Measurements from ENCODE around the gene ATG4B.

The ATG4B gene

GRCh38 chr2:241613017-241613780 is 24.3 kb upstream of the ATG4B start:
- DNase-seq, result no peak

- DNase-seq, result no peak
Observed at GRCh38 chr2:241615041-241615440, 22.5 kb upstream of the ATG4B start.

DNA sequence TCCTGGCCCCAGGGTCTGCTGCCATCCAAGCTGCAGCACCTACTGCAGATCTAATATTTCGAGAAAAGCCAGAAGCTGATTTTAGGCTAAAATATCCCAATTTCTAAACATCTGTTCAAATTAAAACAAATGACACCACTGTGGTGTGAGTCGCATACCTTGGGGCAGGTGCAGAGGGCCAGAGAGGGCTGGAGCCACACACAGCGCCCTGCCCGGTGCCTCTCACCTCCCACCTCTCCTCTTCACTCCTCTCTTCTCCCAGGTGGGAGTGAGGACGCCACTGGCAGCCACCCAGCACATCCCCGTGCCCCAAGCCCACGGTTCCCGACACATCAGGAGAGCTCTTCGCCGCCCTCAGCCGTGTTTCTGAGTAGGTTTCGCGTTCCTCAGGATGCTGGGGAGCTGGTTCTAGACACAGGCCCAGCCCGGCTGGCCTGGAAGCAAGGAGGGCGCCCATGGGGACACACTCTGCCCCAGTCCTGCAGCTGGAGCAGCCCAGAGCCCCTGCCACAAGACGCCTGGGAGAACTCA is 21.9 kb upstream of the ATG4B start:
- DNase-seq, result no peak

DNA sequence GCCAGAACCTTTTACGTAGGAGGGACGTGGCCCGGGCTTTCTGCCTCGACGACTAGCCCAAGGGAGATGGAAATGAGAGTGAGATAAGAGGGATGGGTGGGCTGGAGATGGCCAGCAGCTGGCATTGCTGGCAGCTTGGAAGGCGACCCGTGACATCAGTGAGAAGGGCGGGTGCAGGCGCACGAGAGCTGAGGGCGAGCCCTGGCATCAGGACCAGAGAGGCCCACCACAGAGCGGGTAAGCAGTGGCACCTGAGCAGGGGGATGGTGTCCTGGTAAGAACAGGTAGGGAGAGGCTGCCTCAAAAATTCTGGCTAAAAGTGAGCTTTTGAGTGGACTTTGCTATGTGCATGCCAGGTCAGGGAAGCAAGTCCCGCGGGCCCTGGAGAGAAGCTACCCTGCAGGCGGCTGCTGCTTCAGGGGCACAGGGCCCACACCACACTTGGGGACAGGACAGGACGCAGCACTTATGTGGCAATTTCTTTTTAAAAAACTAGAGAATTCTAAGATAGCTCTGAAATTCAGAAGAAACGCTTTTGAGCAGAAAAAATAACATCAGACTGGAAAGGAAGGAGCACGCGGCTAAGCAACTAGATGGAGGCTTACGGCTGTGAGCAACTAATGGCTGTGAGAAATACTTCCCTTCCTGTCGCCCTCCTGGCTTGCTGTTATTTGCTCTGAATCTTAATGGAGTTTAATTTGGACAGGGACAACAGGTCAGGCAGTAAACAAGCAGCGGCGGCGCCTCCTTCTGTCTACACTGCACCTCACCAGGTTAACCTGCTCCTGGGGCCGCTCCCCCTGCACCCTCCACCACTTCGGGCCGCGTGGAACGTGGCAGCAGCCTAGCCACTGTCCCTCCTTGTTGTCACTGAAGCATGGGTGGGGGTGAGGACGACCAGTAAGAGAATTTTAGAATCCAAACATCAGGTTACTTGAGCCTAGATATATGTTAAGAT is 21.0 kb upstream of the ATG4B start:
- DNase-seq, result no peak

- peak; percentile 74 for DNase-seq
Observed at GRCh38 chr2:241617431-241618154, 19.9 kb upstream of the ATG4B start.

DNA sequence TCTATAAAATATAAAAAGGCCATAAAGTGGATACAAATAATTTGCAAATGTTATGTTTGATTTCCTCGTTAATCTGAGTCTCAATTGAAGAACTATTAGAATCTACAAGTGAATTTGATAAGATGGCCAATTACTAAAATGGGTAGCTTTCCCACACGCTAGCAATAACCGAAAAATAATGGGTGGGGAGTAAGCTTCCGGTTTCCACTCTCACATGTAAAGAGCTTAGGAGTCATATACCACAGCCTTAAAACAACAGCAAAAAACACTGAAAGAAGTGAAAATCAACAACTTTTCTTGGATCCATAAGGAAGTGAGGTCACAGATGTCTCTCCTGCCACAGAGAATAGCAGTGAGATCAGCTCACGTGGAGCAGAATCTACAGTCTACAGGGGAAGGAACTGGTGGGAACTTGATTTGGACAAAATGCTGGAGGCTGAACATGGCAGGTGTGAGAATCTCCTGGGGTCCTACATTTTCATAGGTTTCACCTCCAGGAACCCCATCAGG is 19.1 kb upstream of the ATG4B start:
- DNase-seq, result peak; percentile 8

DNA sequence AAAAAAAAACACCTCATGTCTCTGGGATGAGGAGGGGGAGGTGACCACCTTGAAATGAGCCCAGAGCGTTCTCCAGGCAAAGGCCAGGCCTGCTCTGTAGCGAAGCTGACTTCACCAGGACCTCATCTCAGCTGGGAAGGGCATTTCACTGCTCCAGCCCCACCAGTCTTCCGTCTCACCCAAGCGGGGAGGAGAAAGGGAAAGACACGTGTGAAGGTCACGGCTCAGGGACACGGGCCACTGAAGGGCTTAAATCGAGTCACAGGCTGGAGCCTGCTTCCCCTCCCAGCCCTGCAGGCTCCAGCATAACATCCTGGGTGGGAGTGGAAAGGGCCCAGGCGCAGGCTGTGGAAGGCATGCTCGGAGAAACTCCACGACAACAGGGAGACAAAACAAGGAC is 18.7 kb upstream of the ATG4B start:
- no peak for DNase-seq

GRCh38 chr2:241619597-241620418 is 17.7 kb upstream of the ATG4B start:
- DNase-seq, result no peak

GRCh38 chr2:241620419-241620769 is 17.1 kb upstream of the ATG4B start:
- DNase-seq, result no peak

GRCh38 chr2:241627675-241628074 is 9.8 kb upstream of the ATG4B start:
- DNase-seq, result no peak

GRCh38 chr2:241629762-241630435 is 7.6 kb upstream of the ATG4B start:
- DNase-seq, result no peak

DNA sequence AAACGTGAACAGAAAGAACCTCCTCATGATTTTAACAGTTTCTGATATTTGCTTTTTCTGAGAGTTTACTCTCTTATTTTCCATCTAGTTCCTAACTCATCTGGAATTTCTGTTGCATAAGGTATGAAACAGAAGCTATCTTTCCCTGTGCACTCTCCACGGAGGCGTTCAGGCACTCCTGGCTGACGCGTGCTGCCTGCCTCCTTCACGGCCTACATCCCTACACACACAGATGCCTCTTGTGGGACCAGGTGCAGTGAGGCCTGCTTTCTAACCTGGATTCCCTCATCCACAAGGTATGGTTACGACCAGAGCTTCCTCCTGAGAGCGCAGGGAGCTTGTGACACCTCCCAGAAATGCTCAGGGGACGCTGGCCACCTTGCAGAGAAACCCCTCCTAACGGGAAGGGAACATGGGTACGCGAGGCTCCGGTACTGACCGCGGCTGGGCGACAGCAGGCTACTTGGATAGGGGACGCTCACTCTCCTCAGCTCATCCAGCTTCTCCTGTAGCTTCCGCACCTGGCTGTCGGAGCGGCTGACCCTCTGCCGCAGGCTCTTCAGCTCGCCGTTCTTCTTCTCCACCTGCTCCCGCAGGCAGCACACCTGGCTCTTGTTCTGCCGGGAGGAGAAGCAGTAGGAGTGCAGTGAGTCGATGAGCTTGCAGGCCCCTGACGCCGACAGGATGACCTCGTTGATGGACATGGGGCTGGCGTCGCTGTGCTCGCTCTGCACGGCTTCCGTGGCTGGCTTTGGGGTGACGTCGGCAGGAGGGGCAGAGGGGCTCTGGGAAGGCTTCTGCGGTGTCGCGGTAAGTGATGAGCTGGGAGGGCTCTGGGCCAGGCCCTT is 4.8 kb upstream of the ATG4B start:
- DNase-seq, result no peak

DNA sequence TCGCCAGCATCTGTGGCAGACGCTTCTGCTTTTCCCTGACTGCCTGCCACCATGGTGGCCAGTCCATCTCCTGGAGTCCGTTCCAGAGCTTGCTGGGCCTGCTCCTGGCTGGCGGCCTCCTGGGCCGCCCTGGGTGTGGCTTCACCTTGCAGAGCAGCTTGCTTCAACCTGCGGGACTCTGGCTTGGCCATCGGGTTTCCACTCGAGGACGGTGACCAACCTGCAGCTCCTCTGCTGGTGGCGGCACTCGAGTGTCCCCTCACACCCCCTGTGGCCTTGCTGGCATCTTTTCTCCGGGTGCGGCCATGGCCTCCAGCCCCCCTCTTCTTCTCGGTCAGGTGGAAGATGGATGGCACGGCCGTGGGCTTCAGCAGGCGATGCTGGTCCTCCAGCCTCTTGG is 3.9 kb upstream of the ATG4B start:
- no peak for DNase-seq

- no peak for DNase-seq
Observed at GRCh38 chr2:241635756-241636155, 1.7 kb upstream of the ATG4B start.

- DNase-seq, result peak; percentile 25
Observed at GRCh38 chr2:241636182-241637017, 1.1 kb upstream of the ATG4B start.

GRCh38 chr2:241637795-241638660 is 535 bp downstream of the ATG4B start:
- no peak for DNase-seq

GRCh38 chr2:241638940-241639339 is 1.4 kb downstream of the ATG4B start:
- no peak for DNase-seq

GRCh38 chr2:241639385-241639784 is 1.9 kb downstream of the ATG4B start:
- no peak for DNase-seq
